ENCODE measurements around the gene SWI5.
"Not testable (repeated sequence)": the region's sequence is repeated elsewhere in the genome, so short reads cannot be mapped to it uniquely, and the experiment has no call there.

SWI5 gene

GRCh38 chr9:128279088-128280073 lies 3.3 kb downstream of the SWI5 start:
- DNase-seq, result not testable (repeated sequence)

- DNase-seq, result no peak
Observed at GRCh38 chr9:128280084-128280622, 4.1 kb downstream of the SWI5 start.

GRCh38 chr9:128282500-128282899 lies 6.4 kb downstream of the SWI5 start:
- DNase-seq, result no peak

GRCh38 chr9:128285033-128285784 lies 9.1 kb downstream of the SWI5 start:
- no peak for DNase-seq

GRCh38 chr9:128286440-128286839 lies 10.4 kb downstream of the SWI5 start:
- peak; percentile 79 for DNase-seq

- no peak for DNase-seq
Observed at GRCh38 chr9:128288273-128289004, 12.4 kb downstream of the SWI5 start.

- no peak for DNase-seq
Observed at GRCh38 chr9:128292009-128292408, 15.9 kb downstream of the SWI5 start.

- DNase-seq, result no peak
Observed at GRCh38 chr9:128293091-128293490, 17.0 kb downstream of the SWI5 start.

GRCh38 chr9:128294142-128294541 lies 18.1 kb downstream of the SWI5 start:
- DNase-seq, result no peak

- no peak for DNase-seq
Observed at GRCh38 chr9:128296340-128297220, 20.5 kb downstream of the SWI5 start.

GRCh38 chr9:128297221-128297773 lies 21.2 kb downstream of the SWI5 start:
- DNase-seq, result no peak

GRCh38 chr9:128298535-128299482 lies 22.7 kb downstream of the SWI5 start:
- DNase-seq, result no peak

GRCh38 chr9:128304136-128304970 lies 28.3 kb downstream of the SWI5 start:
- no peak for DNase-seq

- DNase-seq, result no peak
Observed at GRCh38 chr9:128304971-128305288, 28.9 kb downstream of the SWI5 start.

- no peak for DNase-seq
Observed at GRCh38 chr9:128309551-128309950, 33.5 kb downstream of the SWI5 start.

GRCh38 chr9:128310461-128310860 lies 34.4 kb downstream of the SWI5 start:
- no peak for DNase-seq

GRCh38 chr9:128314697-128315096 lies 38.6 kb downstream of the SWI5 start:
- no peak for DNase-seq

GRCh38 chr9:128316421-128316820 lies 40.3 kb downstream of the SWI5 start:
- DNase-seq, result no peak

GRCh38 chr9:128317629-128318028 lies 41.6 kb downstream of the SWI5 start:
- no peak for DNase-seq
